G401 (cell line): ENCODE results near the gene SOAT2. TPM values are rescaled to one million over a fixed set of nuclear protein-coding genes. Genes with fewer than 3 reads are reported as not detected.

Experiments
- DNase-seq: peaks from one replicate; pipeline ENCODE4 v3.0.0-alpha.2; 2015; ENCODE audit warnings: low spot score
- in situ Hi-C: cut with HindIII; loops from 2 replicates; pipeline ENCODE4 v1.10.0; 2016; ENCODE audit warnings: low sequenced_read_pairs, mixed read lengths
- total RNA-seq: library from RNA; depleted of rRNA; stranded (reverse); fragments of >200 nt; shearing (Covaris generic); gene quantifications from 2 replicates; pipeline ENCODE4 v1.2.3, GENCODE V29; 2014; rRNA removed

The SOAT2 gene
- total RNA-seq, 1 experiment from 2014 or later: not detected

DNA sequence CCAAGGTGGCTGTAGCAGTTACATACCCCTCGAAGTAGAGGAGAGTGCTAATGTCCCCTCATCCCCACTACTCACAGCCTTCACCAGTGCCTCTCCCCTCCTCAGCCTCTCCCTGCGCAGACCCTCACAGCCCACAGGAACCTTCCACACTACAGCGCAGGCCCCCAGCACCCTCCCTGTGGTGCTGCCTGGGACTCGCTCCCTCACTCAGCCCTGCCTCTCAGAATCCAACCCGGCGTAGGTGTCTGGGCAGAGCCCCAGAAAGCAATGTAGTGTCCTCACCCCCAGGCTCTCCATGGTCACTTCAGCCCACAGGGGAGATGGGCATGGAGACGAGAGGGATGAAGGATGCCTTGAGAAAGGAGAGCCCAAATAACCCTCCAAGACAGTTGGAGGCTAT, 66.4 kb downstream of the SOAT2 start:
- DNase-seq: no peak
- in situ Hi-C loops: no loop called here

DNA sequence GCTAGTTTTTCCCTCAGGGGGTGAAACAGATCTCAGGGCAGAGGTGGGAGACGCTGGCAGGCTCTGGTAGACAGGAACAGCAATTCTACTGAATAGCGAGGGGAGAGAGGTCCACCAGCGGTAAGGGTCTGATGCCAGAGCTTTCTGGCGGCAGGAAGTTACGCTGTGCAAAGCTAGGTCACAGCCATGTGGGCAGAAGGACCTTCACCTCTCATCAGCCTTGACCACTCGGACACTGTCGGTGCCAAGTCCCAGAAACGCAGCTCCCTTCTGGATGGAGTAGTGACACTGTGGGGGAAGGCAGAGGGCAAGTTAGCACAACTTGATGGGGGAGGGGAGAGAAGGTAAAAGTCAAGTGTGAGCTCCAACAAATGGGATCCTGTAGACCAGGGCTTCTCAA, 66.9 kb downstream of the SOAT2 start:
- DNase-seq: no peak
- in situ Hi-C loops: no loop called here

DNA sequence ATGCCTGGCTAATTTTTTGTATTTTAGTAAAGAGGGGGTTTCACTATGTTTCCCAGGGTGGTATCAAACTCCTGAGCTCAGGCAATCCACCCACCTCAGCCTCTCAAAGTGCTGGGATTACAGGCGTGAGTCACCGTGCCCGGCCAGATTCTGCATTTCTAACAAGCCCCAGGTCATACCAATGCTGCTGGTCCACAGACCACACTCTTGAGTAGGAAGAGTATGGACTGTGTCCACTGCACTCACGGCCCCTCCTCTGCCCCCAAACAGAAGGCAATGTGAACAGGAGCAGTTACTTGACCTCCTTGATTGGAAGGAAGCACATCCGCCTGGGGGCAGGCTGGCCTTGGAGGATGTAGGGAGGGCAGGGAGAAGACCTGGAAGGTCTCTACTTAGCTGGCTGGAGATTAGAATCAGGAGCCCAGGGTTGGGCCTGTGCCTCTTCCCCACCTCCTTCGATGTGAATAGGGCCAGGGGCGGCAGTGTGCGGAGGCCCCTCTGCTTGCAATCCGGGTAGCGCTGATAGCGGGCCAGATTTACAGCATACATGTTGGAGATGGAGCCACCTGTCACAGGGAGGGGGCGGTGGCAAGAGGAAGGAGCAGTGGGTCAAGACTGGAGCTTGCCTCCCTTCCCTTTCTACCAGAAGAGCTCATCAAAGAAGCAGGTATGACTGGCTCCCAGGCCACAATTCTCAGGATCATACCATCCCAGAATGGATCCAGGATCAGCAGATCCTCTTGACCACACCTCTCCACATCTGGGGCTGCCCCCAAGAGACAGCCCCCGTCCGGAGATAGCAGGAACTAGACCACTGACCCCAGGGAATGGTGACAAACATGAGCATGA, 67.8 kb downstream of the SOAT2 start:
- DNase-seq: no peak
- in situ Hi-C loops: no loop called here

DNA sequence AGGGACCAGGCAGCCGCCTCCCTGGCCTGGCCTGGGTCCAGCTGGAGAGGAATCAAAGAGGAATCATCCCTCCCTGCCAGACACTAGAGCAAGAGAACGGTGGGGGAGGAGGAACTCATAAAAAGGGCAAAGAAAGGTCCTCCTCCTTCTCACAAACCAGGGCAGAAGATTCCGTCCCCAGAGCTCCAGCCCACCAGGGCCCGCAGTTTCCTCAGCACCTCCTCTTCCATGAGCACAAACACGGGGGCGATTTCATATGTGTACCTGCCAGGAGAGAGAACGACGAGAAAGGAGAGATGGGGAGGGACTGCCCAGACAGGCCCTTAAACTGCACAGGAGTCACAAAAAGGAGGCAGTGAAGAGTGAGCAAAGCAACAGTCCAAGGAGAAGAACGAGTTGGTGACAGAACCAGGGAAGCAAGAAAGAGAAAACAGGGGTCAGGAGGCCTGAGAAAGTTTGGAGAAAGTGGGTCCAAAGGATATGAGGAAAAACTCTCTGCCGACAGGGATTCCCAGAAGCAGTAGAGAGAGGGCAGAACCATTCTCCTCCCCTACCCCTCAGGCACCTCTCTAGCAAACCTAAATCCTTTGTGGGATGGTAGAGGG, 68.5 kb downstream of the SOAT2 start:
- DNase-seq: no peak
- in situ Hi-C loops: no loop called here

DNA sequence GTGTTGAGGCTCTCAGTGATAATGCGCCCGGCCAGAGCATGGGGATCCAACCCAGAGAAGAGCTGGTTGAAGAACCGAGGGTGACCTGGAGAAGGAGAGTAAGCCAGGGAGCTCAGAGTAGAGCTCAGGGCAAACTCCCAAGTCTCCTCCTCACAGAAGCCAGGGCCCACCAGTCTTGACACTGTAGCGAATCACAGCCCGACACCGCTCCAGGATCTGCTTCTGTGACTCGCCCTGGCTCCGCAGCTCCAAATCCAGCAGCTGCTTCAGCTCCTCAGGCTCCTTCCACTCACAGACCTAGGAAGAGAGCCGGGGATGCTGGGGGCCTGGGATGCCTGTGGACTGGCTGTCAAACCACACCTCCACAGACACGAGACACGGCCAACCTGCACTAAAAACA, 69.1 kb downstream of the SOAT2 start:
- in situ Hi-C loops: no loop called here

DNA sequence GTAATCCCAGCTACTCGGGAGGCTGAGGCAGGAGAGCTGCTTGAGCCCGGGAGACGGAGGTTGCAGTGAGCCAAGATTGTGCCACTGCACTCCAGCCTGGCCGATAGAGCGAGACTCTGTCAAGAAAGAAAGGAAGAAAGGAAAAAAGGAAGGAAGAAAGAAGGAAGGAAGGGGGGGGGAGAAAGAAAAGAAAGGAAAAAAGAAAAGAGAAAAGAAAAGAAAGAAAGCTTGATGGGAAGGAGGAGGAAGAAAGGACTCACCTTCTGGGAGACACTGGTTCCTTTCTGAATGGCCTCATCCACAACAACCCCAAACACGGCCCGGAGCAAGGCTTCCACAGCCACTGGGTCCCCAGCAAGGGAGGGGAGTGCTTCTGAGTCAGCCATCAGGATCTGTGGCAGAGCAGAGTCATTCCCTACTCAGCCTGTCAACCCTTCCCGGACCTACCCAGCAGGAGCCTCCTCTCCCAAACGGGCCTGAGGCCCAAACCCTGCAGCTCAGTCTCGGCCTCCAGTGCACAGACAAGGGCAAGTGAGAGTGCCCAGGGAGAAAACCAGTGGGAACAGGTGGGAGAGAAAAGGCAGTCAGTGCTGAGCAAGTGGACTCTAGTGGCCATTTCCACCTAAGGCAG, 69.9 kb downstream of the SOAT2 start:
- DNase-seq: no peak
- in situ Hi-C loops: no loop called here

More for the DNA sequence above, 69.1 kb downstream of the SOAT2 start:
- DNase-seq: no peak

Other genes with a start within 250 kb of the SOAT2 start
- 3,912 and 3,929 TPM in 2 replicates for gene KRT8, start 198.4 kb upstream of the SOAT2 start, total RNA-seq
- gene KRT18, start 154.4 kb upstream of the SOAT2 start, total RNA-seq: 843 and 873 TPM in 2 replicates
- 1,115 and 1,229 TPM in 2 replicates for gene EIF4B, start 97.0 kb upstream of the SOAT2 start, total RNA-seq
- 13.7 and 21.0 TPM in 2 replicates for gene TNS2, start 53.4 kb upstream of the SOAT2 start, total RNA-seq
- 16.7 and 21.4 TPM in 2 replicates for gene SPRYD3, start 24.1 kb upstream of the SOAT2 start, total RNA-seq
- gene IGFBP6, start 5.8 kb upstream of the SOAT2 start, total RNA-seq: 29.3 and 50.2 TPM in 2 replicates
- gene ZNF740, start 77.2 kb downstream of the SOAT2 start, total RNA-seq: 12.1 and 19.4 TPM in 2 replicates
- 2.0 and 7.2 TPM in 2 replicates for gene CSAD, start 77.4 kb downstream of the SOAT2 start, total RNA-seq
- 0.41 and 0.49 TPM in 2 replicates for gene ITGB7, start 103.8 kb downstream of the SOAT2 start, total RNA-seq
- 48.6 and 58.9 TPM in 2 replicates for gene RARG, start 128.7 kb downstream of the SOAT2 start, total RNA-seq
- 21.8 and 23.1 TPM in 2 replicates for gene ESPL1, start 164.8 kb downstream of the SOAT2 start, total RNA-seq
- 302 and 381 TPM in 2 replicates for gene PFDN5, start 192.1 kb downstream of the SOAT2 start, total RNA-seq
- 43.8 and 43.9 TPM in 2 replicates for gene MYG1, start 196.2 kb downstream of the SOAT2 start, total RNA-seq
- gene AAAS, start 218.1 kb downstream of the SOAT2 start, total RNA-seq: 103 and 105 TPM in 2 replicates
- gene SP7, start 232.9 kb downstream of the SOAT2 start, total RNA-seq: 0.41 TPM in 1 of 2 replicates, not detected in the other